Prostate gland (tissue), 2 donors: ENCODE measurements around the gene CTNNA3.

Experiments used
- POLR2A ChIP-seq: fragments of 450-650 bp; IDR thresholded peaks from one replicate; pipeline ENCODE4 v1.6.1; 2016; ENCODE audit warnings: antibody characterized with exemption, mild to moderate bottlenecking
- TF ChIP-seq, protein P1 (sequence below), 4 experiments: fragments of 200-600 bp in 2 of 4; fragments of 450-650 bp in 2 of 4; sonication (generic) in 2 of 4; IDR thresholded peaks; 1 replicate in 3 of 4; 2 replicates in 1 of 4; pipeline ENCODE4 v1.5.1; 2016 to 2019; ENCODE audit warnings: antibody characterized with exemption in 4 of 4, mild to moderate bottlenecking in 2 of 4, moderate library complexity in 2 of 4

DNA sequence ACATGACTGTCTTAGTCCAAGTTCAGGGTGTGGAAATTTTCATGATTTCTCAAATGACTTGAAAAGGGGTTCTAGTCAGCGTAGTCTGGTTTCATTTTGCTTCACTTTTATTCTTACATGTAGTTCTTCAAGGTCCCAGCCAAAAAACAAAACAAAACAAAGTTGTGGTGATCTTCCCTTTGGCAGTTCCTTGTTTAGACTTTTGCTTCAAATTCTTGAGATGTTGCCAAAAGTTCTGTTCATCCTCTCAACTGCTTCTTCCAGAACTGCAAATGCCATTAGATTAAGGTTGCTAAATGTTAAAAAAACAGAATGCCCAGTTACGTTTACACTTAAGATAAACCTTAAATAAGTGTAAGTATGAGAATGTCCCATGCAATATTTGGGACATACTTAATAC lies 1140.9 kb downstream of the CTNNA3 start:
- TF ChIP-seq, protein P1, sequence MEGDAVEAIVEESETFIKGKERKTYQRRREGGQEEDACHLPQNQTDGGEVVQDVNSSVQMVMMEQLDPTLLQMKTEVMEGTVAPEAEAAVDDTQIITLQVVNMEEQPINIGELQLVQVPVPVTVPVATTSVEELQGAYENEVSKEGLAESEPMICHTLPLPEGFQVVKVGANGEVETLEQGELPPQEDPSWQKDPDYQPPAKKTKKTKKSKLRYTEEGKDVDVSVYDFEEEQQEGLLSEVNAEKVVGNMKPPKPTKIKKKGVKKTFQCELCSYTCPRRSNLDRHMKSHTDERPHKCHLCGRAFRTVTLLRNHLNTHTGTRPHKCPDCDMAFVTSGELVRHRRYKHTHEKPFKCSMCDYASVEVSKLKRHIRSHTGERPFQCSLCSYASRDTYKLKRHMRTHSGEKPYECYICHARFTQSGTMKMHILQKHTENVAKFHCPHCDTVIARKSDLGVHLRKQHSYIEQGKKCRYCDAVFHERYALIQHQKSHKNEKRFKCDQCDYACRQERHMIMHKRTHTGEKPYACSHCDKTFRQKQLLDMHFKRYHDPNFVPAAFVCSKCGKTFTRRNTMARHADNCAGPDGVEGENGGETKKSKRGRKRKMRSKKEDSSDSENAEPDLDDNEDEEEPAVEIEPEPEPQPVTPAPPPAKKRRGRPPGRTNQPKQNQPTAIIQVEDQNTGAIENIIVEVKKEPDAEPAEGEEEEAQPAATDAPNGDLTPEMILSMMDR (IDR thresholded peaks at IDR 0.05), result no peak
- no peak for TF ChIP-seq POLR2A
